Activated T-helper 1 cell treated with anti-CD3 and anti-CD28 coated beads, Interleukin-12 subunit alpha, Interleukin-12 subunit beta, Interleukin-2, Interleukin-4 antibody, amounts not matched to agents 30 ng/mL and 10 ng/mL and 1 ng/mL, durations not matched to agents 14 hours and 24 hours and 36 hours (primary cell): ENCODE results near the gene FAM237A. TPM values are rescaled to one million over a fixed set of nuclear protein-coding genes. Genes with fewer than 3 reads are reported as not detected.
A peak's percentile ranks its signal among the peaks of the same experiment; 100 is the strongest.

Experiments used
- DNase-seq: peaks from one replicate; pipeline ENCODE4 v3.0.0; 2021; ENCODE audit warnings: low spot score
- H3K27ac Mint-ChIP-seq: one replicate; pipeline ENCODE4 v1.8.0; 2021; ENCODE audit warnings: mild to moderate bottlenecking, mixed read lengths
- H3K27me3 Mint-ChIP-seq: one replicate; pipeline ENCODE4 v1.8.0; 2022; ENCODE audit warnings: mild to moderate bottlenecking, moderate library complexity, mixed read lengths; ENCODE audit not compliant: insufficient read depth
- H3K36me3 Mint-ChIP-seq: one replicate; pipeline ENCODE4 v1.8.0; 2021; ENCODE audit warnings: low read depth, mixed read lengths
- H3K4me1 Mint-ChIP-seq: one replicate; pipeline ENCODE4 v1.8.0; 2021; ENCODE audit warnings: low read depth, mixed read lengths
- H3K4me3 Mint-ChIP-seq: one replicate; pipeline ENCODE4 v1.8.0; 2021; ENCODE audit warnings: mild to moderate bottlenecking, moderate library complexity, mixed read lengths
- H3K9me3 Mint-ChIP-seq: one replicate; pipeline ENCODE4 v1.8.0; 2021; ENCODE audit warnings: mixed read lengths
- intact Hi-C: fragments of 100-400 bp; cut with micrococcal nuclease; formaldehyde crosslinking; loops from one replicate; pipeline ENCODE4 v1.15.1; 2024
- total RNA-seq: library from RNA; stranded (reverse); gene quantifications from 2 replicates; pipeline ENCODE4 v1.2.3, GENCODE V29; 2022

FAM237A gene
- total RNA-seq, 1 donor from 2014 or later, result not detected

DNA sequence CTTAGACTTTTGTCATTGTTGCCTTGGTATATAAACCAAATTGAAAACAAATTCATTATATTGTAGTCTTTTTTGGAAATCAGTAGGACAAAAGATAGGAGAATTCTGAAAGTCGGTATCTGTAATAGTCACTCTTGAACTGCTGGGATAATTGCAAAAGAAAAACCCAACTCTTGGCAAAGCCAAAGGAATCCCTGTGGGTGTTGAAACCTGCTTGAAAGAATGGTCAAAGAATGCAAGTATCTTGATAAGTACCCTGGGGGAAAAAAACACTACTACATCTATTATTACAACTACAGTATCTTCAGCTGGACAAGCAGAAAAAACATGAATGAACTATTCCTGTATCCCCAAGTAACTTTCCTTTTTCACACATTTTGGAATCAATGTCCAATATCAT is 7.3 kb upstream of the FAM237A start:
- no peaks in the 10 kb centered on the region for H3K9me3 Mint-ChIP-seq
- H3K36me3 Mint-ChIP-seq, result no peaks in the 10 kb centered on the region
- no peak for DNase-seq
- intact Hi-C loops, result no loop called here
- H3K4me3 Mint-ChIP-seq, result no peak overlapping the region
- H3K27me3 Mint-ChIP-seq, result no peaks in the 10 kb centered on the region
- H3K4me1 Mint-ChIP-seq, result no peaks in the 10 kb centered on the region
- H3K27ac Mint-ChIP-seq, result no peak overlapping the region

DNA sequence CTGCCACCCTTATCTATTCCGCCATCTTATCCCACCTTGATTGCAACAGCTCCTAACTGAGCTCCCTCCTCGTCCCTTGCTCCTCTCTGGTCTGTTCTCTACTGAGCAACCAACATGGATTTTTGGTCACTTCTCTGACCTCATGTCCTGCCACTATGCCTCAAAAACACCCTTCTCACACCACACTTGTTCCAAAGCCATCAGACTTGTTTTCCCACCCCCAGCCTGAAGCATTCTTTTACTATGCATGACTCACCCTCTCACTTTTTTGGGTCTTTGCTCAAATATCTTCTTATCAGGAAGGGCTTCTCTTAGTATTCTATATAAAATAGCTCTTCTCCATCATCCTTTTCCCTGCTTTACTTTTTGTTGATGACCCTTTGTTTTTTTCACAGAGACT is 2.7 kb upstream of the FAM237A start:
- Mint-ChIP-seq H3K27me3 (peaks cover 4% of the 10 kb centered on the region), H3K4me1 (no peaks in the 10 kb centered on the region), H3K36me3 (no peaks in the 10 kb centered on the region), H3K27ac (no peak overlapping the region), H3K4me3 (no peak overlapping the region), H3K9me3 (no peaks in the 10 kb centered on the region)
- no peak for DNase-seq
- intact Hi-C loops, result no loop called here

- Mint-ChIP-seq H3K36me3 (no peaks in the 10 kb centered on the region), H3K9me3 (no peaks in the 10 kb centered on the region), H3K27me3 (peaks cover 4% of the 10 kb centered on the region), H3K4me1 (no peaks in the 10 kb centered on the region), H3K4me3 (no peak overlapping the region), H3K27ac (no peak overlapping the region)
- no peak for DNase-seq
- intact Hi-C loops, result no loop called here
Measured at GRCh38 chr2:206641226-206641625, 1.1 kb upstream of the FAM237A start.

GRCh38 chr2:206647985-206648384 is 5.7 kb downstream of the FAM237A start:
- no peak for DNase-seq
- intact Hi-C loops, result no loop called here
- Mint-ChIP-seq H3K36me3 (no peaks in the 10 kb centered on the region), H3K27me3 (no peaks in the 10 kb centered on the region), H3K4me3 (no peak overlapping the region), H3K9me3 (no peaks in the 10 kb centered on the region), H3K4me1 (no peaks in the 10 kb centered on the region), H3K27ac (no peak overlapping the region)

- H3K27me3 Mint-ChIP-seq, result peaks cover 5% of the 10 kb centered on the region
- no peak overlapping the region for H3K4me3 Mint-ChIP-seq
- H3K9me3 Mint-ChIP-seq, result peaks cover 8% of the 10 kb centered on the region
- DNase-seq, result no peak
- intact Hi-C loops, result no loop called here
- H3K27ac Mint-ChIP-seq, result no peak overlapping the region
- no peaks in the 10 kb centered on the region for H3K36me3 Mint-ChIP-seq
- no peaks in the 10 kb centered on the region for H3K4me1 Mint-ChIP-seq
Measured at GRCh38 chr2:206657087-206657486, 14.8 kb downstream of the FAM237A start.

DNA sequence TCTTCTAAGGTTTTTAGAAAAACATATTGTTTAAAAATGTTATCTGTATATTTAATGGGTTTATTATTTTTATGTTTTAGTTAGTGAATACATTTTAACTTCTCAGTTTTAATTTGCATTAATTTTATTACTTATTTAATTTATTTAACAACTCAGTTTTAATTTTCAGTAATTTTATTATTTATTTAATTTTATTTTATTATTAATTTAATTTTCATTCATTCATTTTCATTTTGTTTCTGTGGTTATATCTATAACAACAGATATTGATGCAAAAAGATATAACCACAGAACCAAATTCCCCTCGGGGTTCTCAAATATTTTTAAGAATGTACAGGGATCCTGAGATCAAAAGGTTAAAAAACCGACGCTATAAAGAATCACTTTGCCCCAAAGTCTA is 23.0 kb downstream of the FAM237A start:
- no peak overlapping the region for H3K4me3 Mint-ChIP-seq
- H3K27ac Mint-ChIP-seq, result no peak overlapping the region
- intact Hi-C loops, result no loop called here
- no peak for DNase-seq
- no peaks in the 10 kb centered on the region for H3K36me3 Mint-ChIP-seq
- H3K27me3 Mint-ChIP-seq, result peaks cover 5% of the 10 kb centered on the region
- no peaks in the 10 kb centered on the region for H3K4me1 Mint-ChIP-seq
- H3K9me3 Mint-ChIP-seq, result no peaks in the 10 kb centered on the region

GRCh38 chr2:206670531-206671319 is 28.4 kb downstream of the FAM237A start:
- H3K36me3 Mint-ChIP-seq, result no peaks in the 10 kb centered on the region
- intact Hi-C loops, result no loop called here
- no peaks in the 10 kb centered on the region for H3K4me1 Mint-ChIP-seq
- H3K9me3 Mint-ChIP-seq, result no peaks in the 10 kb centered on the region
- H3K27me3 Mint-ChIP-seq, result peaks cover 3% of the 10 kb centered on the region
- DNase-seq, result no peak
- H3K27ac Mint-ChIP-seq, result no peak overlapping the region
- no peak overlapping the region for H3K4me3 Mint-ChIP-seq

DNA sequence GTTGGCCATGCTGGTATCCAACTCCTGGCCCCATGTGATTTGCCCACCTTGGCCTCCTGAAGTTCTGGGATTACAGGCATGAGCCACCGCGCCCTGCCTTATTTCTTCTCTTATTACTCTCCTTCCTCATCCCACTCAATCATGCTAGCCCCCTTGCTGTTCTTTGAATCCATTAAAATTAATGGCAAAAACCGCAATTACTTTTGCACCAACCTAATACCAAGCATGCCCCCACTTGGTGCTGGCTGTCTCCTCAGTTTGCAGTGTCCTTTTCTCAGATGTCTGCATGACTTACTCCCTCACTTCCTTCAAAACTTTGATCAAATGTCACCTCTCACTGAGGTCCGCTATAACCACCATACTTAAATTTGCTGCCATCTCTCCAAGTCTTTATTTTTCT is 41.3 kb downstream of the FAM237A start:
- no peak for DNase-seq
- H3K27ac Mint-ChIP-seq, result no peak overlapping the region
- no peak overlapping the region for H3K4me3 Mint-ChIP-seq
- H3K27me3 Mint-ChIP-seq, result peaks cover 14% of the 10 kb centered on the region
- H3K4me1 Mint-ChIP-seq, result no peaks in the 10 kb centered on the region
- intact Hi-C loops, result no loop called here
- H3K9me3 Mint-ChIP-seq, result no peaks in the 10 kb centered on the region
- no peaks in the 10 kb centered on the region for H3K36me3 Mint-ChIP-seq

GRCh38 chr2:206688453-206688852 is 46.2 kb downstream of the FAM237A start:
- H3K4me3 Mint-ChIP-seq, result no peak overlapping the region
- H3K27ac Mint-ChIP-seq, result no peak overlapping the region
- H3K27me3 Mint-ChIP-seq, result peaks cover 7% of the 10 kb centered on the region
- H3K36me3 Mint-ChIP-seq, result no peaks in the 10 kb centered on the region
- H3K4me1 Mint-ChIP-seq, result no peaks in the 10 kb centered on the region
- intact Hi-C loops, result no loop called here
- H3K9me3 Mint-ChIP-seq, result no peaks in the 10 kb centered on the region
- DNase-seq, result no peak

DNA sequence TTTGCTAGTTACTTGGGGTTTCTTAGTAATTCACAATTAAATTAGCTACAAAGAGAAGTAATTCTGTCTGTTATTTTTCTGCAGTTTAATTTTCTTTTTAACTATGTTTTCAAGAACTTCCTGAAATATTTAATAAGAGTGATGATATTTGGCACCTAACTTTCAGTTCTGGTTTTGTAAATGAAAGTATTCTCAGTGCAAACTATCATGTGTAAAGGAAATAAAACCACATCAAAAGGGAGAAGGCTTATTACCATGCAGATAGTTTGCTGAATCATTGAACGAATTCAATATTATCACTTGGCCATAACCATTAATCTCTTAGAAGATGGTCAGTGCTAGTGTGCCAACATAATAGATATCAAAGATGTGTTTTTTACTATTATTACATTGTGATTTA is 46.7 kb downstream of the FAM237A start:
- intact Hi-C loops, result no loop called here
- H3K4me3 Mint-ChIP-seq, result no peak overlapping the region
- H3K27ac Mint-ChIP-seq, result no peak overlapping the region

GRCh38 chr2:206692971-206693370 is 50.7 kb downstream of the FAM237A start:
- no peak overlapping the region for H3K4me3 Mint-ChIP-seq
- intact Hi-C loops, result loop anchor here (1.0 to 5.0 kb wide), 7 partner anchors 74 to 1379 kb away; partner anchors contain the start of genes FASTKD2 and MDH1B
- H3K4me1 Mint-ChIP-seq, result no peaks in the 10 kb centered on the region
- no peaks in the 10 kb centered on the region for H3K36me3 Mint-ChIP-seq
- no peak for DNase-seq
- H3K9me3 Mint-ChIP-seq, result no peaks in the 10 kb centered on the region
- no peaks in the 10 kb centered on the region for H3K27me3 Mint-ChIP-seq
- H3K27ac Mint-ChIP-seq, result no peak overlapping the region

More for the DNA sequence above, 46.7 kb downstream of the FAM237A start:
- Mint-ChIP-seq H3K36me3 (no peaks in the 10 kb centered on the region), H3K27me3 (peaks cover 4% of the 10 kb centered on the region), H3K4me1 (no peaks in the 10 kb centered on the region), H3K9me3 (no peaks in the 10 kb centered on the region)
- no peak for DNase-seq

DNA sequence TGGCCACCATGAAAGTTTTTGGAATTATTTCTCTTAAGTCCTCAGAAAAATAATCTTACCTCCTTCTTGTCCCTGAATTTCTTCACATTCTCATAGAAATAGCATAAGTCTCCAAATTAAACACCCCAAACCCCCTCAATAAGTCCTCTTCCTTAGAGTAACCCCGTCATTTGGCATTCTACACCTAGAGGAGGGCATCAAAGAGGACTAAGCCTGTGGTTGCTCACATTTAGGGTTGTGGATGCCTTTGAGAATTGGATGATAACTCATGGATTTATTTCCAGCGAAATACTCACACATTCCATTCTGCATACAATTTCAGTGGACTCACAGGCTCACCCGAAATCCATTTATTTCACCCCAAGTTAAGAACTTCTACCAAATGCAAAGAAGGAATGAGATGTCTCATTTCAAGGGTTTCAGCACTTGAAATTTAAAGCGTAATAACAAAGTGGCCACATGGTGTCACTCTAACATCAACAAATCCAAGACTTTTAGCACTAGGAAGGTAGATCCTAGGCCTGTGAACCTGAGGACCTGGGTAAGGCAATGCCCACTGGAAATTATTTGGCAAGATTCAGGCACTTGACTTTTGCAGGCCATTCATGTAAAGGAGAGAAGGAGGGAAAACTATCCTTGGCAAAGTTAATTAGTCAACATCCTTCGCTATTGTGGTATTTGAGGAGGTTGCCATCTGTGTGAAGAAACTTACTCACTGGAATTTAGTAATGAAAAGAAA is 51.3 kb downstream of the FAM237A start:
- Mint-ChIP-seq H3K27me3 (peaks cover 2% of the 10 kb centered on the region), H3K4me3 (no peak overlapping the region), H3K36me3 (no peaks in the 10 kb centered on the region), H3K27ac (no peak overlapping the region), H3K4me1 (no peaks in the 10 kb centered on the region), H3K9me3 (no peaks in the 10 kb centered on the region)
- intact Hi-C loops, result loop anchor here (1.0 to 5.0 kb wide), 7 partner anchors 74 to 1379 kb away; partner anchors contain the start of genes FASTKD2 and MDH1B
- peak; percentile 2 for DNase-seq

DNA sequence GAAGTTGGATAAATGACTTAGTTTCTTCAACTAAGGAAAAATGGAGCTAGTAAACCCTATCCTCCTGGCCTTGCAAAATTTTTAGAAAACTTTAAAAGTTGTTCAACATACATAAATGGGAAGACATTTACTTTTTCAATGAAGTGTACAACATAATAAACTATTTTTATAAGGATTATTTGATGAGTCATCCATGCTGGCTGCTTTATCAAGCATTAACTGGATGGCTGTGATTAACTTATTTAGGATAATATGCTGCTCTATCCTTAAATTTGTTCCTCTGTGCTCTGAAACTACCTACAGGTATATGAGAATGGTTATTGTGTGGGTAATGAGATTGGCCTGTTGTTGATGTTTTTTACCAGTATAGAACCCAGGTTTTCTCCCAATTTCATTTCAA is 54.6 kb downstream of the FAM237A start:
- no peak overlapping the region for H3K4me3 Mint-ChIP-seq
- no peaks in the 10 kb centered on the region for H3K36me3 Mint-ChIP-seq
- no peak for DNase-seq
- H3K9me3 Mint-ChIP-seq, result no peaks in the 10 kb centered on the region
- no peak overlapping the region for H3K27ac Mint-ChIP-seq
- intact Hi-C loops, result no loop called here
- H3K27me3 Mint-ChIP-seq, result peaks cover 13% of the 10 kb centered on the region
- H3K4me1 Mint-ChIP-seq, result peaks cover 5% of the 10 kb centered on the region
